NCI-H2196 treated with DMSO at 0.1 percent for 48 hours (cell line): ENCODE measurements around the gene MYLK3.
A peak's percentile ranks its signal among the peaks of the same experiment; 100 is the strongest.
"Not testable (repeated sequence)": the region's sequence is repeated elsewhere in the genome, so short reads cannot be mapped to it uniquely, and the experiment has no call there.

Source experiments
- DNase-seq: peaks from one replicate; lab custom pipeline; 2025; ENCODE audit not compliant: unreplicated experiment; lab: John Stamatoyannopoulos, UW

Gene MYLK3

DNA sequence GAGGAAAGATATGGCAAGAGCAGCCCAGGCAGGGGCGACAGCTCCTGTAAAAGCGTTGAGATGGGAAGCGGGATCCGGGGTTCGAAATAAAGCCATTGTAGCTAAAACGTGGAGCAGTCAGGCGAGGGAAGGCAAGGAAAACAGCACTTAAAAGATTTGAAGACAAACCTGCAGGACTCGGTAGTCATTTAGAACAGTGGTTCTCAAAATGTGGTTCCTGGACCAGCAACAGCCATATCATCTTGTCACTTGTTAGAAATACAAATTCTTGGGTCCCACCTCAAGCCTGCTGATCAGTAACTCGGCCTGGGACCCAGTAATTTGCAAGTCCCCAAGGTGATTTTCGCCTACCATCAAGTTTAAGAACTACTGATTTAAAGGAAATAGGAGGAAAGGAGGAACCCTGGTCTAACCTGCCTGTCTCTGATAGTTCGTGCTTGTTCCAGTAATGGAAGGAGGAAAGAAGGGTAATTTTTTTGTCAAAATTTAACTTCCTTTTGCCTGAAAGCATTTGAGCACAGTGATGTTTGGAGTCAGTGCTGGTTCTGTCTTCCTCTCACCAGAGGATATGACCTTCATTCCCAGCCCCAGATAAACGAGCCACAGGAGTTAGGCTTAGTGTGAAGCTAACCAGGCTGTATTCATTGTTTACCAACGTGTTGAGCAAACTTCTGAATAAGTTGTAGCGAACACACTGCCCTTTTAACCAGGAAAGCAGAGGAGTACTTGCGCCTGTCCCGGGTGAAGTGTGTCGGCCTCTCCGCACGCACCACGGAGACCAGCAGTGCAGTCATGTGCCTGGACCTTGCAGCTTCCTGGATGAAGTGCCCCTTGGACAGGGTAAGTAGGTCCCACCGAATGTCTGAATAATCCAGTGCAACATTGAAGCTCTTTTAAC lies 57.6 kb downstream of the MYLK3 start:
- no peak for DNase-seq

GRCh38 chr16:46689365-46690280 lies 58.5 kb downstream of the MYLK3 start, which contains the start of gene ORC6:
Gene ORC6, plus strand, starts transcription at chr16:46689659. Its CDS starts 47 bp downstream, at chr16:46689706.
- peak; percentile 85 for DNase-seq

DNA sequence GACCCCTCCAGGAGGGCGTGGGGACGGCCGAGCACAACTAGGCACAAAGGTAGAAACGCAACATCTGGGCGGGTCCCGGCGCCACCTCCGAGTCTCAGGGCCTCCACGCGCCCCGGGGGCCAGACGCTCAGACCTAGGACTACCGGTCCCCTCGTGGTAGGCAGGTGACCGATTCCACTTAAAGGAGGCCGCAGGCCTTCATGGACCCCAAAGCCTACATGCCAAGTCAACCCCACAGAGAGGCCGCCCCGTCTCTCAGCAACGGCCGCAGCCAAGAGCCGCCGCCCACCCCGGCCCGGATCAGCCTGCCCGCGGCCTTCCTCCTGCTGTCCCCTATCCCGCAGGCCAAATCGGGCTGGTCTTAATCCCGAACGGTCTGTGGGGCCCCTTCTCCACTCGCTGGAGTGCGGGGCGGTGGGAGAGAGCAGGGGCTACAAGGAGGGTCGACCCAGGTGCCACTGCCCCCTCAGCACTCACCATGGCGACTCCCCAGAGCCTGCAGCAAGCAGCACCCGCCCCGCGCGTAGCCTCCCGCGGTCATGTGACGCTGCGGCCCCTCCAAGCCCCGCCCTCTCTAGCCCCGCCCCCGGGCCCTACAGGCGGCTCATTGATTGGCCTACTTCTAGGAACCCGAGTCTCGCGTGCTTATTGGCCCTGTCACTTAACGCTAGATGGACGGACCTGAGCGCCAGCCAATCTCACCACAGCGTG lies 59.3 kb downstream of the MYLK3 start, which contains the start of gene VPS35:
Gene VPS35 (minus strand): TSS at position 525 of the 711 bp plus-strand sequence. CDS start 45 bp downstream, at position 480.
- DNase-seq, result peak; percentile 85

DNA sequence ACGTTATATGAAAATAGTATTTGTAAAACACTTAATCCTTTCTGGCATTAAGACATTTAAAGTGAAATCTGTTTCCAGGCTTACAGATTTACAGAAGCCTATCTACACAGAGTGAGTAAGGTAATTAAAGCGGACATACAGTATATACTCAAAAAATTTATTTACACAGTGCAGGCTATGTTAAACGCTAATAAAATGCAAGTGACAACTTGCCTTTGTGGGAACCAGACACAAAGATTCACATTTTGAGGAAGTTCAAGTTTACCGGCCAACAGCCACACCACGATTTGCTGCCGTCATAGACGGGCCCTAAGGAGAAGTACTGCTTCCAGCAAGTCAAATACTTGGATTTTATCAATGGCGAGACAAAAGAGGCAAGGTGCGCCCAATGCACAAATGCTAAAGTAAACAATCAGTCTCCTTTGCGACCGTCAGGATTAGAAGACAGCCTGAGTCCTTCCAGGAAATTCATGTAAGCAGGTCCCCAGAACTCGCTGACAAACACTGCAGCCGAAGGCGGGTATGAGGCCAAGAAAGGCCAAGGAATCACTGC lies 60.0 kb downstream of the MYLK3 start:
- DNase-seq, result no peak

DNA sequence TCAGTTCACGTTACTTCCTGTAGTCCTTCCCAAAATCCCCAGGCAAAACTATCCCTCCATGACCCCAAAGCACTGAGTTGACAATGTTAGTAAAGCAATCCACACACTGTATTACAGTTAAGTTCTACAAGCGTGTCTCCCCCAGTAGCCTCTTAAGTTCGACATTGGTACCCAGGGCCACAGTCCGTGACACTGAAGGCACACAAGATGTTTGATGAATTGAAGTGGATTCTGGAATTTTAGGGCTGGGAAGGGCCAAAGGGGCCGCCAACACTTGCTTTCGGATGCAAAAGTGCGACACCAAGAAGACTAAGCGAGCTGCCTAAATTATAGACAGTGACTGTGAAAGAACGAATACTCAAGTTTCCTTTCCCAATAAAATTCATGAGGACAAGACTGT lies 60.7 kb downstream of the MYLK3 start:
- DNase-seq, result no peak

DNA sequence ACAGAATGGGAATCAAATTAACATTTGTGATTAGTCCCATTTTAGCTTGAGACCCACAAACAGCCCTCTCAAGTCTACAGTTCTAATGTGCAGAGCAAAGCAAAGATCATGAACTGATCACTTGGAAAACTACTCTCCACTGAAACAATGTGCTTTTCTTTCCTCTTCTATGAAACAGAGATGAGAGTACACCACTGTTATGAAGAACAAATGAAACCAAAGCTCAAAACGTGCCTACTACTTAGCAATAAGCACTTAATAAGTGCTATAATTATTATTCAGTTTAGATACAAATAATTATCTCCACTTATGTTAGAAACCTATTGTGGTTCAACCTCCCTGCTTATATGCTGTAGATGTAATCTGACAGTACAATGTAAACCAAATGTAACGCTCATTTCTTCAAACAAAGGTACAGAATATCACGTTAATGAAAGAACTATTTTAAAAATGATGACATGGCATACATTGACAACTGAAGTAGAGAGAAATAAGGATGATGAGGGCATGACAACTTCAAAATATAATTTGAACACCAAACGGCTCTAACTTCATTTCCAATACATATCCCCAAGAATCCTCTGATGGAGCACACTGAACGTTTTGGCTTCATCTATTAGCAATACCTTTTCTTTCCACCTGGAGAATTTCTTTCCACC lies 61.2 kb downstream of the MYLK3 start:
- no peak for DNase-seq

DNA sequence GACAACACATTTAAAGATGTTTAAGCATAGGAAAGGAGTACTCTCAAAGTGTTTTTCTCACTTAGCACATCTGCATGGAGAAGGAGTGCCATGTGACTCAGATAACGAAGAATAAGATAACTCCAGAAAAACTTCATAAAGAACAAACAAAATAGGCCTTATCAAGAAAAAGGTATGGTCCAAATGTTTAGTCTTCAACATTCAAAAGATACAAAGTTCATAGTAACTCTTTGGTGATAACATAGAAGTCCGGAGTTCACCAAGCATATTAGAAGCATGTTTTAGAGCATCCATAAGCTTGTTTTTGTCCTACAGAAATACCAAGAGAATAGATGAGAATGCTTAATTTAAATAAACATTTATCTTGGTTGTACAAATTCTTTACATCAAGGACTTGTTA lies 66.3 kb downstream of the MYLK3 start:
- DNase-seq, result not testable (repeated sequence)

GRCh38 chr16:46677943-46678342 lies 70.2 kb downstream of the MYLK3 start:
- not testable (repeated sequence) for DNase-seq

DNA sequence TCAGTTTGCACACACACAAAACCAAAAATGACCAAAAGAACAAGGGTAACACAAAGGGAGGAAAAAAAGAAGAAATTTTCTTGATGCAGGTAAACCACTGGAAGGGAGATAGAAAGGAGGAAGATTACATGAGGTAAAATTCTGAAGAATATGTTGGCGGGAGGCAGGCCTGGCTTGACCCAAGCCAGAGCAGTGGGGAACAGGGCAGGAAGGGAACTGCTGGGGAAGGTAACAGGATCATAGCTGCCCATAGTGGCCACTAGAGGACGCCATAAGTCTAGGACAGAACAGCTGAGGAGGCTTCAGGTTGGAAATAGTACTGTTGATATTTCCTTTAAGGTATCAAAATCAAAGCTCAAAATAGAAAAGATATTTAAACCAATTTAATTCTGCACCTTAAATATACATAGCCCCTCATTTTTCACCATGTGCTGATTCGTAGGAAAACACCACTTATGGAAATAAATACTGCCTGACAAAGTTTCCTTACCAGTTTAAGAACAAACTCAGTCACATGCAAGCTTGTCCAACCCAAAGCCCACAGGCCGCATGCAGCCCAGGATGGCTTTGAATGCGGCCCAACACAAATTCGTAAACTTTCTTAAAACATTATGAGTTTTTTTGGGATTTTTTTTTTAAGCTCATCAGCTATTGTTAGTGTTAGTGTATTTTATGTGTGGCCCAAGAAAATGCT lies 74.7 kb downstream of the MYLK3 start:
- DNase-seq, result peak; percentile 22

DNA sequence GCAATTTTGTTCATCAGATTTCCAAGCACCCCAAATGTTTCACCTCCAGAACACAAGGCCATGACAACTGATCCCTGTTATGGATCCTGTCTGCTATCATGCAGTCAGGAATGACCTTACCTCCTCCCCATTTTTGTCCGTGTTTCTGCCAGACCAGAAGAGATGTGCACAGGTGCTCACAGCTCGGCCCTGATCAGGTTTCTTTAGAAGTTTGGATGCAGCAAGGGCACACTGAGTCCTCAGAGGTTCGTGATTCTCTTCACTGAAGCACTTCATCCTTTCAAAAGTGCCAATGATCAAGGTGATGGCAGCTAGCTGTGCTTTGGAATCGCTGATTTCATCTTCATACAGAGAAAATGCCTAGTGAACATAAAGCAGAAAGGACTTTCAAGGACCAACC lies 86.0 kb downstream of the MYLK3 start:
- DNase-seq, result no peak

DNA sequence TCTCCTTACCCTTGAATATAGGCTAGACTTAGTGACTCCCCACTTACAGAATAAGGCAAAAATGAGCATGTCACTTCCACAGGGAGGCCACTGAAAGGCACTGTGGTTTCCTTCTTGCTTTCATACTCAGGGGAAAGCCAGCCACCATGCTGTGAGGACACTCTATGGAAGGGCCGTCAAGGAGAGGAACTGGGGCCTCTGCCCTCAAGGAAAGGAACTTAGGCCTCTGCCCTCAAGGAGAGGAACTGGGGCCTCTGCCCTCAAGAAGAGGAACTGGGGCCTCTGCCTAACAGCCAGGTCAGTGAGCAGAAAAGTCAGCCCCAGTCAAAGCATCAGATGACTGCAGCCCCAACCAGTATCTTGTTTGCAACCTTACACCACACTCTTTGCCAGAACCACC lies 89.2 kb downstream of the MYLK3 start:
- DNase-seq, result no peak
